IMR-90 (cell line): ENCODE data around the gene AFF2. TPM values are rescaled to one million over a fixed set of nuclear protein-coding genes. Genes with fewer than 3 reads are reported as not detected.
A peak's percentile ranks its signal among the peaks of the same experiment; 100 is the strongest.

Experiments
- ATAC-seq: fragments of 200-7000 bp; cut with Tn5 transposase; 2 replicates; pipeline ENCODE4 v1.9.1; 2020; ENCODE audit warnings: low read depth, mild to moderate bottlenecking, moderate library complexity
- BruUV-seq: library from RNA; stranded (reverse); fragments of 400-500 nt; replicated peaks from 2 replicates; lab custom pipeline; 2021; lab: Mats Ljungman, UMichigan
- CTCF ChIA-PET: fragments of 300-600 bp; formaldehyde crosslinking; extraction: SDS; loops from one replicate; lab custom pipeline; 2021; ENCODE audit warnings: antibody characterized with exemption; lab: Yijun Ruan, JAX
- POLR2A ChIA-PET: fragments of 300-600 bp; sonication (Branson Sonifier 250); formaldehyde crosslinking; loops from one replicate; lab custom pipeline; 2022; ENCODE audit warnings: antibody characterized with exemption; ENCODE audit not compliant: unreplicated experiment; lab: Charles Lee
- DNase-seq: peaks from one replicate; pipeline ENCODE4 v3.0.0; 2013
- H2AFZ ChIP-seq: replicated peaks from 2 replicates; pipeline ENCODE3; 2013; ENCODE audit warnings: low read length, mild to moderate bottlenecking; ENCODE audit not compliant: poor library complexity
- H2AK5ac ChIP-seq: 2 replicates; pipeline ENCODE4 v1.6.1; 2013; ENCODE audit warnings: low read depth, low read length, inconsistent platforms
- H2AK9ac ChIP-seq: replicated peaks from 2 replicates; pipeline ENCODE3; 2013; ENCODE audit warnings: mild to moderate bottlenecking, low read depth, low read length, moderate library complexity; ENCODE audit not compliant: poor library complexity
- H2BK120ac ChIP-seq: 2 replicates; pipeline ENCODE4 v1.6.1; 2013; ENCODE audit warnings: low read depth, low read length, inconsistent platforms
- H2BK15ac ChIP-seq: 3 replicates; pipeline ENCODE4 v1.6.1; 2013; ENCODE audit warnings: low read depth, low read length, inconsistent platforms
- H2BK20ac ChIP-seq: 2 replicates; pipeline ENCODE4 v1.6.1; 2013; ENCODE audit warnings: low read depth, mild to moderate bottlenecking, inconsistent platforms, low read length, moderate library complexity
- H2BK5ac ChIP-seq: 2 replicates; pipeline ENCODE4 v1.6.1; 2013; ENCODE audit warnings: mild to moderate bottlenecking, low read depth, low read length, inconsistent platforms; ENCODE audit not compliant: poor library complexity, severe bottlenecking
- H3K14ac ChIP-seq: replicated peaks from 2 replicates; pipeline ENCODE4 v1.6.1; 2013; ENCODE audit warnings: low read depth, low read length, inconsistent platforms
- H3K18ac ChIP-seq: 2 replicates; pipeline ENCODE4 v1.6.1; 2013; ENCODE audit warnings: low read depth, low read length, control low read depth
- H3K23ac ChIP-seq: 2 replicates; pipeline ENCODE4 v1.6.1; 2013; ENCODE audit warnings: low read depth, low read length, inconsistent platforms
- H3K27ac ChIP-seq: 2 replicates; pipeline ENCODE4 v1.5.1; 2013; ENCODE audit warnings: mild to moderate bottlenecking, control low read depth, low read length; ENCODE audit not compliant: insufficient read depth
- H3K27me3 ChIP-seq: 2 replicates; pipeline ENCODE4 v1.6.1; 2013; ENCODE audit warnings: low read length; ENCODE audit not compliant: control insufficient read depth, insufficient read depth
- H3K36me3 ChIP-seq: 2 replicates; pipeline ENCODE4 v1.6.1; 2013; ENCODE audit warnings: low read length, mixed read lengths; ENCODE audit not compliant: control insufficient read depth, insufficient read depth
- H3K4ac ChIP-seq: 2 replicates; pipeline ENCODE4 v1.6.1; 2013; ENCODE audit warnings: low read depth, low read length, inconsistent platforms
- H3K4me1 ChIP-seq: 2 replicates; pipeline ENCODE4 v1.6.1; 2013; ENCODE audit warnings: low read length, mixed read lengths; ENCODE audit not compliant: control insufficient read depth, insufficient read depth
- H3K4me2 ChIP-seq: 2 replicates; pipeline ENCODE4 v1.6.1; 2013; ENCODE audit warnings: low read depth, mild to moderate bottlenecking, control low read depth, low read length, moderate library complexity
- H3K4me3 ChIP-seq: 2 replicates; pipeline ENCODE4 v1.5.1; 2013; ENCODE audit warnings: low read depth, mild to moderate bottlenecking, control low read depth, low read length, moderate library complexity; ENCODE audit not compliant: insufficient read depth
- H3K56ac ChIP-seq: 2 replicates; pipeline ENCODE4 v1.6.1; 2013; ENCODE audit warnings: low read length, inconsistent platforms; ENCODE audit not compliant: insufficient read depth; ENCODE audit errors: extremely low read depth
- H3K79me1 ChIP-seq, 2 experiments: 2 replicates each; pipeline ENCODE4 v1.6.1; 2013; ENCODE audit warnings: low read length in 2 of 2, inconsistent platforms in 1 of 2, low read depth in 1 of 2
- H3K9ac ChIP-seq: 2 replicates; pipeline ENCODE4 v1.6.1; 2013; ENCODE audit warnings: low read depth, low read length, control low read depth
- H3K9me1 ChIP-seq: 2 replicates; pipeline ENCODE4 v1.6.1; 2013; ENCODE audit warnings: low read length, inconsistent platforms; ENCODE audit not compliant: insufficient read depth
- H3K9me3 ChIP-seq: 2 replicates; pipeline ENCODE4 v1.6.1; 2013; ENCODE audit warnings: low read length; ENCODE audit not compliant: control insufficient read depth, insufficient read depth
- H4K20me1 ChIP-seq: 2 replicates; pipeline ENCODE4 v1.6.1; 2013; ENCODE audit warnings: low read length, inconsistent platforms; ENCODE audit not compliant: insufficient read depth
- H4K5ac ChIP-seq: 2 replicates; pipeline ENCODE4 v1.6.1; 2013; ENCODE audit warnings: mild to moderate bottlenecking, low read depth, low read length, control low read depth
- H4K8ac ChIP-seq, 2 experiments: 2 replicates each; pipeline ENCODE4 v1.6.1; 2013; ENCODE audit warnings: low read depth in 2 of 2, low read length in 2 of 2, control low read depth in 1 of 2, inconsistent platforms in 1 of 2
- H4K91ac ChIP-seq: 2 replicates; pipeline ENCODE4 v1.6.1; 2013; ENCODE audit warnings: low read depth, low read length, inconsistent platforms; ENCODE audit not compliant: insufficient read depth
- CEBPB ChIP-seq: IDR thresholded peaks from 2 replicates; pipeline ENCODE4 v1.6.1; 2012; ENCODE audit warnings: low read depth, low read length, improper control_type of control experiment
- CHD1 ChIP-seq: IDR thresholded peaks from 2 replicates; pipeline ENCODE4 v1.6.1; 2012; ENCODE audit warnings: low read depth, low read length, improper control_type of control experiment
- MAZ ChIP-seq: IDR thresholded peaks from 2 replicates; pipeline ENCODE4 v1.6.1; 2012; ENCODE audit warnings: low read depth, mild to moderate bottlenecking, low read length, improper control_type of control experiment, moderate library complexity, borderline replicate concordance
- RCOR1 ChIP-seq: IDR thresholded peaks from 2 replicates; pipeline ENCODE4 v1.6.1; 2012; ENCODE audit warnings: mild to moderate bottlenecking, low read length, improper control_type of control experiment; ENCODE audit not compliant: insufficient replicate concordance
- RFX5 ChIP-seq: IDR thresholded peaks from 2 replicates; pipeline ENCODE4 v1.8.0; 2012; ENCODE audit warnings: low read depth, mild to moderate bottlenecking, low read length, moderate library complexity
- WGBS, 2 experiments: methylation state at CpG; one replicate each; pipeline versions ENCODE4 v1.1.5 to v1.1.7; 2013; ENCODE audit warnings: missing lambda C conversion rate in 2 of 2; ENCODE audit not compliant: insufficient read length in 1 of 2; ENCODE audit errors: extremely low coverage in 2 of 2; 5-methylcytosine and 5-hydroxymethylcytosine counted together
- dilution Hi-C: fragments of 300-500 bp; cut with HindIII; formaldehyde crosslinking; loops from one replicate; pipeline ENCODE4 v1.14.3; 2018; ENCODE audit warnings: low sequenced_read_pairs; ENCODE audit not compliant: unreplicated experiment
- in situ Hi-C: fragments of 300-500 bp; cut with MboI; formaldehyde crosslinking; loops from 3 replicates; pipeline ENCODE4 v1.14.3; 2019; ENCODE audit warnings: low sequenced_read_pairs, inconsistent platforms, mixed read lengths
- intact Hi-C: fragments of 100-400 bp; cut with micrococcal nuclease; formaldehyde crosslinking; loops from 2 replicates; pipeline ENCODE4 v1.10.0; 2022
- polyA plus RNA-seq, 3 experiments: library from polyadenylated mRNA; depleted of rRNA; stranded (reverse); fragments of >200 nt; gene quantifications; 2 replicates each; pipeline ENCODE4 v1.2.3, GENCODE V29; 2012; ENCODE audit warnings: low replicate concordance in 1 of 3
- total RNA-seq: library from RNA; depleted of rRNA; stranded (reverse); fragments of >200 nt; gene quantifications from 2 replicates; pipeline ENCODE4 v1.2.3, GENCODE V29; 2012
- TF ChIP-seq, protein P1 (sequence below): fragments of 150-350 bp; IDR thresholded peaks from 2 replicates; pipeline ENCODE4 v1.6.1; 2016; ENCODE audit warnings: low read depth, mild to moderate bottlenecking, low read length, moderate library complexity, borderline replicate concordance
- TF ChIP-seq, protein P2 (sequence below): conservative IDR thresholded peaks from 2 replicates; pipeline ENCODE4 v1.5.1; 2012; ENCODE audit warnings: mild to moderate bottlenecking, low read depth, low read length, improper control_type of control experiment

The AFF2 gene
- total and polyA plus RNA-seq, 2 of the 4 experiments (the other 2 are of a cell fraction) = 0.15 to 0.72 TPM

DNA sequence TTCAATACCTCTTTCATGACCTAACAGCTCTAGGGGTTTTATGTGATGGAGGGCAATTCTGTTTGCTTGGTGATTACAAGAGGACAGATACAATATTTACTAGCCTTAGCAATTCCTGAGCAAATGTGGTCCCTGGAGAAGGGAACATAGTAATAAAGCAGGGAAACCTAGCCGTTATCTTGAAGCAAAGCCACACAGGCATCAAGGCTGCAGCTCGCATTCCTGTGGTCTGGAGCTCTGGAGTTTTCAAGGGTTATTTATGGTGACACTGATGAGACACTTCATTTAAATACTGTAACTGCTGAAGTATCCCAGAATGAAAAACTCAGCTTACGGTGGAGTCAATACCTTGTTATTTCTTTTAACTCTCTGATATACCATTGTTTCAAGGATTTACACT lies 66.8 kb downstream of the AFF2 start:
- no peak overlapping the region for H3K4me2 ChIP-seq
- no peak overlapping the region for H3K4me3 ChIP-seq
- no peaks in the 10 kb centered on the region for H3K4me1 ChIP-seq
- no peak overlapping the region for H3K23ac ChIP-seq
- no peaks in the 10 kb centered on the region for H3K79me1 ChIP-seq
- H2AK5ac ChIP-seq = no peak overlapping the region
- no peaks in the 10 kb centered on the region for H3K9me3 ChIP-seq
- BruUV-seq = no TSS peak
- no peak overlapping the region for H3K27ac ChIP-seq
- 33% methylated on average over 1 of the region's 3 CpGs; no CpG with 5 or more reads in 1 of the 2 experiments for WGBS, 2 experiments
- H3K27me3 ChIP-seq = no peaks in the 10 kb centered on the region
- no peak overlapping the region for H2BK120ac ChIP-seq
- H4K91ac ChIP-seq = no peak overlapping the region
- no peak overlapping the region for H2BK15ac ChIP-seq
- DNase-seq = peak; percentile 25
- no peak overlapping the region for H3K56ac ChIP-seq
- dilution Hi-C loops (no loop called here), intact Hi-C loops (no loop called here), in situ Hi-C loops (no loop called here)
- H4K20me1 ChIP-seq = no peaks in the 10 kb centered on the region
- no peak for TF ChIP-seq RCOR1
- no peak for TF ChIP-seq RFX5
- TF ChIP-seq, protein P1, sequence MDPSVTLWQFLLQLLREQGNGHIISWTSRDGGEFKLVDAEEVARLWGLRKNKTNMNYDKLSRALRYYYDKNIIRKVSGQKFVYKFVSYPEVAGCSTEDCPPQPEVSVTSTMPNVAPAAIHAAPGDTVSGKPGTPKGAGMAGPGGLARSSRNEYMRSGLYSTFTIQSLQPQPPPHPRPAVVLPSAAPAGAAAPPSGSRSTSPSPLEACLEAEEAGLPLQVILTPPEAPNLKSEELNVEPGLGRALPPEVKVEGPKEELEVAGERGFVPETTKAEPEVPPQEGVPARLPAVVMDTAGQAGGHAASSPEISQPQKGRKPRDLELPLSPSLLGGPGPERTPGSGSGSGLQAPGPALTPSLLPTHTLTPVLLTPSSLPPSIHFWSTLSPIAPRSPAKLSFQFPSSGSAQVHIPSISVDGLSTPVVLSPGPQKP = no peak
- no peak for TF ChIP-seq MAZ
- no peak for TF ChIP-seq CHD1
- no peak for TF ChIP-seq CEBPB
- TF ChIP-seq, protein P2, sequence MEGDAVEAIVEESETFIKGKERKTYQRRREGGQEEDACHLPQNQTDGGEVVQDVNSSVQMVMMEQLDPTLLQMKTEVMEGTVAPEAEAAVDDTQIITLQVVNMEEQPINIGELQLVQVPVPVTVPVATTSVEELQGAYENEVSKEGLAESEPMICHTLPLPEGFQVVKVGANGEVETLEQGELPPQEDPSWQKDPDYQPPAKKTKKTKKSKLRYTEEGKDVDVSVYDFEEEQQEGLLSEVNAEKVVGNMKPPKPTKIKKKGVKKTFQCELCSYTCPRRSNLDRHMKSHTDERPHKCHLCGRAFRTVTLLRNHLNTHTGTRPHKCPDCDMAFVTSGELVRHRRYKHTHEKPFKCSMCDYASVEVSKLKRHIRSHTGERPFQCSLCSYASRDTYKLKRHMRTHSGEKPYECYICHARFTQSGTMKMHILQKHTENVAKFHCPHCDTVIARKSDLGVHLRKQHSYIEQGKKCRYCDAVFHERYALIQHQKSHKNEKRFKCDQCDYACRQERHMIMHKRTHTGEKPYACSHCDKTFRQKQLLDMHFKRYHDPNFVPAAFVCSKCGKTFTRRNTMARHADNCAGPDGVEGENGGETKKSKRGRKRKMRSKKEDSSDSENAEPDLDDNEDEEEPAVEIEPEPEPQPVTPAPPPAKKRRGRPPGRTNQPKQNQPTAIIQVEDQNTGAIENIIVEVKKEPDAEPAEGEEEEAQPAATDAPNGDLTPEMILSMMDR = no peak
- no peak overlapping the region for H3K14ac ChIP-seq
- H2AK9ac ChIP-seq = no peak overlapping the region
- no peak overlapping the region for H2BK5ac ChIP-seq
- no peak overlapping the region for H2BK20ac ChIP-seq
- H3K36me3 ChIP-seq = no peaks in the 10 kb centered on the region
- H3K18ac ChIP-seq = no peak overlapping the region
- ATAC-seq = no peak; the same call in 1 of the 2 replicates
- no peak overlapping the region for H3K4ac ChIP-seq
- H2AFZ ChIP-seq = no peak overlapping the region
- H3K9me1 ChIP-seq = no peaks in the 10 kb centered on the region
- ChIA-PET CTCF (interaction anchor here (1.2 kb wide), 1 partner anchor 10 kb away, joined by 3 read pairs; no protein-coding TSS in a partner anchor), POLR2A (no interaction called here)
- no peak overlapping the region for H3K9ac ChIP-seq
- H4K8ac ChIP-seq = no peak overlapping the region
- H4K5ac ChIP-seq = no peak overlapping the region
